ENCODE results near the gene CNPY1.

Gene CNPY1

DNA sequence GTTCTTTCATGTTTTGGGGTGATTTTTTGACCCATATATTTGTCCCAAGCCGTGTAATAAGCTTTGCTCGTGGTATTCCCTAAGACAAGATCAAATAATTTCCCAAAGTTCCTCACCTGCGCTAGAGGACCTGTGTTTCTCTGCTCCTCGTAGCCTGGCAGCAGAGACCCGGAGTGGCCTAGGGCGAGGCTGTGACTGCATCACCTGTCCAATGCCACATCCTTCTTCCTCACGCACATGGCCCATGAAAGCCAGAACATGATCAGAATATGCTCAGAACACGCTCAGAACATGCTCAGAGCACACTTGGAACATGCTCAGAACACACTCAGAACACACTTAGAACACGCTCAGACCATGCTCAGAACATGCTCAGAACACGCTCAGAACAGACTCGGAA lies 64.6 kb downstream of the CNPY1 start:
- TF ChIP-seq, protein P1, sequence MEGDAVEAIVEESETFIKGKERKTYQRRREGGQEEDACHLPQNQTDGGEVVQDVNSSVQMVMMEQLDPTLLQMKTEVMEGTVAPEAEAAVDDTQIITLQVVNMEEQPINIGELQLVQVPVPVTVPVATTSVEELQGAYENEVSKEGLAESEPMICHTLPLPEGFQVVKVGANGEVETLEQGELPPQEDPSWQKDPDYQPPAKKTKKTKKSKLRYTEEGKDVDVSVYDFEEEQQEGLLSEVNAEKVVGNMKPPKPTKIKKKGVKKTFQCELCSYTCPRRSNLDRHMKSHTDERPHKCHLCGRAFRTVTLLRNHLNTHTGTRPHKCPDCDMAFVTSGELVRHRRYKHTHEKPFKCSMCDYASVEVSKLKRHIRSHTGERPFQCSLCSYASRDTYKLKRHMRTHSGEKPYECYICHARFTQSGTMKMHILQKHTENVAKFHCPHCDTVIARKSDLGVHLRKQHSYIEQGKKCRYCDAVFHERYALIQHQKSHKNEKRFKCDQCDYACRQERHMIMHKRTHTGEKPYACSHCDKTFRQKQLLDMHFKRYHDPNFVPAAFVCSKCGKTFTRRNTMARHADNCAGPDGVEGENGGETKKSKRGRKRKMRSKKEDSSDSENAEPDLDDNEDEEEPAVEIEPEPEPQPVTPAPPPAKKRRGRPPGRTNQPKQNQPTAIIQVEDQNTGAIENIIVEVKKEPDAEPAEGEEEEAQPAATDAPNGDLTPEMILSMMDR (IDR thresholded peaks at IDR 0.05; ENCODE audit: insufficient read depth, low read depth, low read length, missing control alignments) = no peak
- no peak for DNase-seq (ENCODE audit: low read depth)
- H3K4me3 ChIP-seq (ENCODE audit: low read depth, low read length) = no peak overlapping the region

DNA sequence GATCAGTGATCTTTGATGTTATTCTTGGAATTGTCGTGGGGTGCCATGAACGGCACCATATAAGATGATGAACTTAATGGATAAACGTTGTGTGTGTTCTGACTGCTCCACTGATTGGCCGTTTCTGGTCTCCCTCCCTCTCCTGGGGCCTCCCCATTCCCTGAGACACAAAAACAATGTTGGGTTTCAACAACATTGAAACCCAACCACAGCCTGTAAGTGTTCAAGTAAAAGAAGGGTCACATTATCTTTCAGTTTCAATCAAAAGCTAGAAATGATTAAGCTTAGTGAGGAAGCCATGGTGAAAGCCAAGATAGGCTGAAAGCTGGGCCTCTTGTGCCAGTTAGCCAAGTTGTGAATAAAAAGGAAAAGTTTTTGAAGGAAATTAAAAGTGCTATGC lies 68.9 kb downstream of the CNPY1 start:
- TF ChIP-seq, protein P1 (IDR thresholded peaks at IDR 0.05; ENCODE audit: insufficient read depth, low read depth, low read length, missing control alignments) = no peak
- H3K4me3 ChIP-seq (ENCODE audit: low read depth, low read length) = no peak overlapping the region
- DNase-seq (ENCODE audit: low read depth) = peak; percentile 67

DNA sequence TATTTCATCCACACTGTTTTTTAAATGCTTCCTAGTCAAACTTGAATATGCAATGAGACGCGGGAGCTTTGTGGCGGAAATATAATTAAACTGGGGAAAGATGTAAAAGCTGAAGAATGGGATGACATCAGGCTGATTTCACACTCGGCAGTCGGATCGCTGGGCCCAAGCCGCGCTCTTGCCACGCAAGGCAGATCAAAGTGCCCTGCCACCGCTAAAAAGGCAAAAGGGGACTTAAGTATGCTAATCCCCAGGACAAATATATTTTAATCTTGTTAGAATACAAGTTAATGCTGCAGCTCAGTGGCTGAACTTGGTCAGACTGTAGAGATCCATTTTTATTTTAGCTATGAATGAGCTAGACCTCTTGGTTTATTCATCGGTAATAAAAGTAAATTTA lies 74.6 kb downstream of the CNPY1 start:
- TF ChIP-seq, protein P1 (IDR thresholded peaks at IDR 0.05; ENCODE audit: insufficient read depth, low read depth, low read length, missing control alignments) = no peak
- DNase-seq (ENCODE audit: low read depth) = peak; percentile 22
- no peak overlapping the region for H3K4me3 ChIP-seq (ENCODE audit: low read depth, low read length)

DNA sequence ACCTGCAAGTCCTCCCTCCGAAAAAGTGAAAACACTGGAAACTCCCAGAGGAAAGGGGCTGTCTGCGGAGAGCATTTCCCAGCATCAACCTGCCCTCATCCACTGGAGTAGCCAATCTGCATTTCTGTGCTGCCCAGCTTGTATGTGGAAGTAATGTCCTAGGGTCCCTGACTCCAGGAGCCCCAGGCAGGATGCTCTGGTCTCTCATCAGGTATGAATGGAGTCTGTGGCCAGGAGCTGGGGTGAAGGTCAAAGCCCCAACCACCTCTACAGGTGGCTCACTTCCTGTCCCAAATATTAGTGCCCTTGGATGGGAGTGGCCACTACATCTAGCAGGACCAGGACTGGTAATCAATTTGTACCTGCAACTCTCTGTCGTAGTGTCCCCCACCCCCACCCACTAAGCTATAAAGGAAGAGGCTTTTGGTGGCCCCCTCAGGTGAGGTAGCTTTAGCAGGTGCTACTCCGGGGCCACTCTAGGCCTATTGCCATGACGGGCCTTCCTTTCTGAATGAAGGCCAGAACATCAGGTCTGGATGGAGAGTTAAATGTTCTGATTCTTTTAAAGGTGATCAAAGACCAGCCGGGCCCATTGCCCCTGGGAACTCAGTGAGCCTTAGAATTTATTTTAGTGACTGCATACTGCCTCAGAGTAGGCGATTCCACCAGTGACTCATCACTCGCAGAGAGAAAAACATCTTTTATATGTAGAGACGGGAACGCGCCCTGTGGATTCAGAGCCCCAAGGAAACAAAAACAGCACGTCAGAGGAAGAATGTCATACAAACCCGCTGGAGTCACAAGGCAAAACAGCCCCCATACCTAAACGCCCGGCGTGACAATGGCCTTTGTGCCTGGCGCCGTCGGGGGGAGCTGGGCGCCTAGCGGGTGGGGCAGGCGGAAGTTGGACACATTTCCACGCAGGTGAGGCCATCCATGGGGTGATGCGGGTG lies 75.4 kb downstream of the CNPY1 start:
- TF ChIP-seq, protein P1 (IDR thresholded peaks at IDR 0.05; ENCODE audit: insufficient read depth, low read depth, low read length, missing control alignments) = no peak
- no peak for DNase-seq (ENCODE audit: low read depth)
- H3K4me3 ChIP-seq (ENCODE audit: low read depth, low read length) = no peak overlapping the region

DNA sequence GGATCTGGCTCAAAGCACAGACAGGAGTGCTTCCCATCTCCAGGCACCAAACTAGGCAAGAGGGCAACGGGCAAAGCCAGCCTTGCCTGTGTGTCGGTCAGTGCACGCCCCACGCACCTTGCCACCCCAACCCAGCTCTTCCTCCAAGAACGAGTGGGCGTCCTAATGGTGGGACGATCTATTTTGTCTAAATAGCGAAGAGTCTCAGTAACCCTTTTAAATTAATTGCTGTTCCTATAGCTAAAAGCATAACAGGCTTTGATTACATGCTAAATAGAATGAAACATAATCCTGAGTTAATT lies 76.2 kb downstream of the CNPY1 start:
- no peak overlapping the region for H3K4me3 ChIP-seq (ENCODE audit: low read depth, low read length)
- TF ChIP-seq, protein P1 (IDR thresholded peaks at IDR 0.05; ENCODE audit: insufficient read depth, low read depth, low read length, missing control alignments) = no peak
- DNase-seq (ENCODE audit: low read depth) = no peak

DNA sequence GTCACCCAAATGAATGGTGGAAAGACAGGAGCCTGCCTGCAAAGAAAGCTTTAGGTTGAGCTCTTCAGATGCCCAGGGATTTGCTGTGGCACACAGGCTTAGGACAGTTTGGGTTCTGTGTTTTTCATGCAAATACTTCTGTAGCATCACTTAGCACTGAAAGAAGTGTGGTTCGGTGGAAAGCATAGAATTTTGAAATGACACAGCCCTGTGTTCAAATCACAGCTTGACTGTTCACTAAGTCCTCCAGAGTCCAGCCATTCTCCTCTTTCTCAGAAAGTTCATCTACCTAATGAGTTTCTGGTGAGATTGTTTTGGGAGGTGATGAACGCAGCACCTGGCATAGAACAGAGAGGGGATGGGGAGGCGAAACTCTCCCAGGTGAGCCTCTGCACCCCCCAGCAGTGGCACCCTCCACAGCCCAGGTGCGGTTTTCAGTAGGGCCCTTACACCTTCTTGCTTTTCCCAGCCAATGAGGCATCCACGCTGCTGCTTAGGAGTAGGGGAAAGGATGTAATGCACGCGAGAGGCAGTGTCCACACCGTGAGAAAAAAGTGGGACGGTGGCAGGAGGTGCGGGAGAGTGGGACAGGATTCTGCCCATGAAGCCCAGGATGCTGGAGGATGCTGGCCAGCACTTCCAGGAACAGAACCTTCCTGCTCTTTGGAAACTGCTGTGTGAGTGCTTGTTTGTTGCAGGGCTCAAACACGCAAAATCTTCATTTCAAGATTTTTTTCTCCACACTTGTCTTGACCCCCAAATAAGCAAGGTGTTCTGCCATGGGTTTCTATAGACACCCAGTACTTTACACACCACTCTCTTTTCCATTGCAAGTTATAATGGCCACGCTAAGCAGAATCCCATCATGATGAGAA lies 76.8 kb downstream of the CNPY1 start:
- DNase-seq (ENCODE audit: low read depth) = no peak
- TF ChIP-seq, protein P1 (IDR thresholded peaks at IDR 0.05; ENCODE audit: insufficient read depth, low read depth, low read length, missing control alignments) = no peak
- H3K4me3 ChIP-seq (ENCODE audit: low read depth, low read length) = no peak overlapping the region

Measured in GM12865 (cell line).